Lower lobe of right lung (tissue), 2 donors: ENCODE data around the gene KCNN3. TPM values are rescaled to one million over a fixed set of nuclear protein-coding genes. Genes with fewer than 3 reads are reported as not detected.
"Not testable (repeated sequence)": the region's sequence is repeated elsewhere in the genome, so short reads cannot be mapped to it uniquely, and the experiment has no call there.

Experiments
- ATAC-seq, 2 donors: fragments of 200-7000 bp; cut with Tn5 transposase; one replicate each; pipeline ENCODE4 v1.9.1; 2020 to 2022; ENCODE audit warnings: mild to moderate bottlenecking in 2 of 2, moderate library complexity in 2 of 2
- DNase-seq: peaks from one replicate; pipeline ENCODE4 v3.0.0-alpha.2; 2020
- H3K27ac ChIP-seq: fragments of 200-600 bp; one replicate; pipeline ENCODE4 v1.8.0; 2022
- H3K27me3 ChIP-seq: fragments of 200-600 bp; one replicate; pipeline ENCODE4 v1.8.0; 2022; ENCODE audit warnings: low read depth
- H3K36me3 ChIP-seq: fragments of 200-600 bp; one replicate; pipeline ENCODE4 v1.8.0; 2022; ENCODE audit warnings: mild to moderate bottlenecking
- H3K4me1 ChIP-seq: fragments of 200-600 bp; one replicate; pipeline ENCODE4 v1.8.0; 2022
- H3K4me3 ChIP-seq: fragments of 200-600 bp; one replicate; pipeline ENCODE4 v1.8.0; 2022; ENCODE audit warnings: mild to moderate bottlenecking
- H3K9me3 ChIP-seq: fragments of 200-600 bp; one replicate; pipeline ENCODE4 v1.8.0; 2022
- CTCF ChIP-seq: fragments of 200-600 bp; IDR thresholded peaks from one replicate; pipeline ENCODE4 v1.8.0; 2022; ENCODE audit warnings: antibody characterized with exemption, mild to moderate bottlenecking
- intact Hi-C: fragments of 100-400 bp; cut with DNase I; formaldehyde crosslinking; loops from one replicate; pipeline ENCODE4 v1.11.0; 2022
- total RNA-seq: library from RNA; stranded (reverse); fragmentation: NEBNext Ultra II Directional; extraction: Animal tissue kit (Norgen Biotek cat#: 25700); gene quantifications from one replicate; pipeline ENCODE4 v1.2.1, GENCODE V29; 2021
- donor health status: DM: no; HTN: yes; CAD: no; lungs with severe emphysema.

KCNN3 gene
- total RNA-seq, 1 donor from 2014 or later, result 4.4 TPM

GRCh38 chr1:154695985-154696384 is 174.1 kb downstream of the KCNN3 start:
- Histone ChIP-seq H3K4me3 (no peak overlapping the region), H3K27ac (no peak overlapping the region), H3K4me1 (no peaks in the 10 kb centered on the region), H3K9me3 (no peaks in the 10 kb centered on the region), H3K27me3 (no peaks in the 10 kb centered on the region), H3K36me3 (no peaks in the 10 kb centered on the region)
- peak; percentile 15 for TF ChIP-seq CTCF
- ATAC-seq (no peak), DNase-seq (no peak)
- intact Hi-C loops, result no loop called here

- intact Hi-C loops, result no loop called here
- no peak for TF ChIP-seq CTCF
These were observed 175.1 kb downstream of the KCNN3 start for GRCh38 chr1:154694995-154695394.

GRCh38 chr1:154689083-154689482 is 181.0 kb downstream of the KCNN3 start:
- H3K4me1 ChIP-seq, result no peaks in the 10 kb centered on the region
- H3K36me3 ChIP-seq, result no peaks in the 10 kb centered on the region
- no peak for TF ChIP-seq CTCF
- intact Hi-C loops, result no loop called here
- H3K4me3 ChIP-seq, result no peak overlapping the region
- H3K27me3 ChIP-seq, result no peaks in the 10 kb centered on the region
- DNase-seq (no peak), ATAC-seq (no peak)
- no peak overlapping the region for H3K27ac ChIP-seq
- no peaks in the 10 kb centered on the region for H3K9me3 ChIP-seq

More at GRCh38 chr1:154694995-154695394, 175.1 kb downstream of the KCNN3 start:
- ATAC-seq, result peak in 1 of 2 donors; percentile 32
- Histone ChIP-seq H3K36me3 (no peaks in the 10 kb centered on the region), H3K9me3 (no peaks in the 10 kb centered on the region), H3K4me1 (no peaks in the 10 kb centered on the region), H3K27me3 (no peaks in the 10 kb centered on the region), H3K4me3 (no peak overlapping the region), H3K27ac (no peak overlapping the region)
- DNase-seq, result no peak

DNA sequence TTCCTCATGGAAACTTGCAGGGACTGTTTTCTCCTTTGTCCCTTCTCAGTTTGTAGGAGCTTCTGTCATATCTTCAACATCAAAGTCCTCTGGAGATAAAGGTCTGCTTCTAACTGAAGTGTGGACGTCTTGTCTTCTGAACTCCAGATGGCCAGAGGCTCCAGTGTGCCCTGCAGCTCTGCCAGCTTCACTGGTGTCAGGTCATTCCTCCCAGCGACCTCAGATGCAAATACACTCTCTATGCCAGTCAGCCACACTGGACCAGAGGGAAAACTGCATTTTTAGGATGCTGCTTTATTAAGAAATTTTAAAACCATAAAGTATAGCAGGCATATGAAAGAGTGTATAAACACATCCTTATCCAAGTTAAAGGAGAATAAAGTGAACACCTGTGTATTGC is 183.6 kb downstream of the KCNN3 start:
- no peaks in the 10 kb centered on the region for H3K36me3 ChIP-seq
- intact Hi-C loops, result no loop called here
- H3K4me1 ChIP-seq, result no peaks in the 10 kb centered on the region
- no peak overlapping the region for H3K27ac ChIP-seq
- H3K9me3 ChIP-seq, result no peaks in the 10 kb centered on the region
- ATAC-seq, result no peak
- H3K27me3 ChIP-seq, result peaks cover 2% of the 10 kb centered on the region
- no peak overlapping the region for H3K4me3 ChIP-seq
- no peak for DNase-seq
- TF ChIP-seq CTCF, result no peak

- Histone ChIP-seq H3K27me3 (peaks cover 2% of the 10 kb centered on the region), H3K4me3 (no peak overlapping the region), H3K4me1 (no peaks in the 10 kb centered on the region), H3K27ac (no peak overlapping the region), H3K36me3 (no peaks in the 10 kb centered on the region), H3K9me3 (no peaks in the 10 kb centered on the region)
- TF ChIP-seq CTCF, result no peak
- intact Hi-C loops, result no loop called here
- no peak for DNase-seq
- no peak for ATAC-seq
These were observed 186.3 kb downstream of the KCNN3 start for GRCh38 chr1:154683820-154684219.

- H3K9me3 ChIP-seq, result no peaks in the 10 kb centered on the region
- no peak overlapping the region for H3K4me3 ChIP-seq
- no peak overlapping the region for H3K27ac ChIP-seq
- DNase-seq (no peak), ATAC-seq (no peak)
- intact Hi-C loops, result no loop called here
- H3K27me3 ChIP-seq, result peaks cover 2% of the 10 kb centered on the region
- TF ChIP-seq CTCF, result no peak
- H3K36me3 ChIP-seq, result no peaks in the 10 kb centered on the region
- H3K4me1 ChIP-seq, result no peaks in the 10 kb centered on the region
These were observed 187.8 kb downstream of the KCNN3 start for GRCh38 chr1:154682254-154682653.

DNA sequence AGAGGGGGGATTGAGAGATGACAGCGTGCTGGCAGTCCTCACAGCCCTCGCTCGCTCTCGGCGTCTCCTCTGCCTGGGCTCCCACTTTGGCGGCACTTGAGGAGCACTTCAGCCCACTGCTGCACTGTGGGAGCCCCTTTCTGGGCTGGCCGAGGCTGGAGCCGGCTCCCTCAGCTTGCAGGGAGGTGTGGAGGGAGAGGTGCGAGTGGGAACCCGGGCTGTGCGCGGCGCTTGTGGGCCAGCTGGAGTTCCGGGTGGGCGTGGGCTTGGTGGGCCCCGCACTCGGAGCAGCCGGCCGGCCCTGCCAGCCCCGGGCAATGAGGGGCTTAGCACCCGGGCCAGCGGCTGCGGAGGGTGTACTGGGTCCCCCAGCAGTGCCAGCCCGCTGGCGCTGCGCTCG is 192.2 kb downstream of the KCNN3 start:
- H3K4me1 ChIP-seq, DNase-seq, H3K27me3 ChIP-seq, H3K36me3 ChIP-seq, ATAC-seq, H3K27ac ChIP-seq, H3K9me3 ChIP-seq, intact Hi-C loops, H3K4me3 ChIP-seq: not testable (repeated sequence)

GRCh38 chr1:154676847-154677246 is 193.2 kb downstream of the KCNN3 start:
- ATAC-seq, H3K27ac ChIP-seq, intact Hi-C loops, DNase-seq, H3K27me3 ChIP-seq, H3K36me3 ChIP-seq, H3K9me3 ChIP-seq, H3K4me1 ChIP-seq, H3K4me3 ChIP-seq: not testable (repeated sequence)
